H1 (cell line): Measurements from ENCODE around the gene TMEM45B.

ENCODE experiments used
- CEBPB ChIP-seq: IDR thresholded peaks from 2 replicates; pipeline ENCODE4 v1.6.1; 2012; ENCODE audit warnings: low read depth, low read length
- CTCF ChIP-seq, 3 experiments: IDR thresholded peaks; 1 replicate in 2 of 3; 2 replicates in 1 of 3; pipeline versions ENCODE4 v1.5.1 to v1.6.1; 2011; ENCODE audit warnings: low read length in 3 of 3, mild to moderate bottlenecking in 3 of 3, inconsistent platforms in 2 of 3, low read depth in 1 of 3, moderate library complexity in 1 of 3; ENCODE audit not compliant: insufficient read depth in 1 of 3; ENCODE audit errors: control extremely low read depth in 1 of 3
- EP300 ChIP-seq, 2 experiments: IDR thresholded peaks; 1 replicate in 1 of 2; 2 replicates in 1 of 2; pipeline ENCODE4 v1.6.1; 2011 to 2012; ENCODE audit warnings: low read depth in 2 of 2, low read length in 2 of 2, mild to moderate bottlenecking in 2 of 2, borderline replicate concordance in 1 of 2, inconsistent platforms in 1 of 2, moderate library complexity in 1 of 2
- GABPA ChIP-seq: IDR thresholded peaks from 2 replicates; pipeline ENCODE4 v1.6.1; 2011; ENCODE audit warnings: mild to moderate bottlenecking, low read length, moderate library complexity, borderline replicate concordance; ENCODE audit not compliant: insufficient read depth
- KDM1A ChIP-seq: fragments of 200-600, 300-600 bp; sonication (generic); IDR thresholded peaks from 2 replicates; pipeline ENCODE4 v1.7.1; 2016; ENCODE audit warnings: mild to moderate bottlenecking, low read length, borderline replicate concordance
- MAX ChIP-seq: IDR thresholded peaks from 2 replicates; pipeline ENCODE4 v1.6.1; 2012; ENCODE audit warnings: inconsistent platforms
- POLR2A ChIP-seq, 2 experiments: IDR thresholded peaks; 1 replicate in 1 of 2; 2 replicates in 1 of 2; pipeline ENCODE4 v1.6.1; 2011; ENCODE audit warnings: low read depth in 2 of 2, low read length in 2 of 2, mild to moderate bottlenecking in 2 of 2; ENCODE audit errors: control extremely low read depth in 1 of 2
- RAD21 ChIP-seq, 2 experiments: IDR thresholded peaks in 1 of 2; conservative IDR thresholded peaks in 1 of 2; 2 replicates each; pipeline ENCODE4 v1.6.1; 2011; ENCODE audit warnings: low read depth in 2 of 2, low read length in 2 of 2, improper control_type of control experiment in 1 of 2, inconsistent platforms in 1 of 2, mild to moderate bottlenecking in 1 of 2, moderate library complexity in 1 of 2
- SP1 ChIP-seq: IDR thresholded peaks from 2 replicates; pipeline ENCODE4 v1.6.1; 2011; ENCODE audit warnings: low read depth, low read length
- SP4 ChIP-seq: IDR thresholded peaks from 2 replicates; pipeline ENCODE4 v1.6.1; 2012; ENCODE audit warnings: low read length, inconsistent platforms
- USF2 ChIP-seq: IDR thresholded peaks from 2 replicates; pipeline ENCODE4 v1.6.1; 2011; ENCODE audit warnings: low read length, improper control_type of control experiment

GRCh38 chr11:129905402-129905801, 89.8 kb downstream of the TMEM45B start:
- TF ChIP-seq CTCF (IDR thresholded peaks at IDR 0.05; ENCODE audit: control extremely low read depth in 1 of 3, insufficient read depth in 1 of 3, low read depth in 1 of 3, low read length in 3 of 3) (no peak), GABPA (no peak), EP300 (IDR thresholded peaks at IDR 0.05; ENCODE audit: borderline replicate concordance in 1 of 2, low read depth in 2 of 2, low read length in 2 of 2) (no peak), KDM1A (no peak), RAD21 (IDR thresholded peaks at IDR 0.05 in 1 of 2, conservative IDR thresholded peaks at IDR 0.05 in 1 of 2; ENCODE audit: low read depth in 2 of 2, low read length in 2 of 2) (no peak), POLR2A (IDR thresholded peaks at IDR 0.05; ENCODE audit: control extremely low read depth in 1 of 2, low read depth in 2 of 2, low read length in 2 of 2) (no peak), SP1 (no peak), CEBPB (no peak), MAX (no peak), USF2 (no peak), SP4 (no peak)
